Gastroesophageal sphincter (tissue), 4 donors: ENCODE measurements around the gene TAB2. TPM values are rescaled to one million over a fixed set of nuclear protein-coding genes. Genes with fewer than 3 reads are reported as not detected.

Source experiments
- ATAC-seq: fragments of 150-250 bp; one replicate; pipeline ENCODE4 v1.9.1; 2016; ENCODE audit warnings: mild to moderate bottlenecking, moderate library complexity
- H3K27ac ChIP-seq, 4 donors: fragments of 200-600 bp; sonication (generic) in 3 of 4; 1 replicate in 3 of 4; 2 replicates in 1 of 4; pipeline ENCODE4 v1.5.1; 2016 to 2019
- H3K27me3 ChIP-seq: fragments of 200-600 bp; sonication (generic); one replicate; pipeline ENCODE4 v1.5.1; 2019
- H3K36me3 ChIP-seq, 2 donors: fragments of 200-600 bp; sonication (generic); one replicate each; pipeline ENCODE4 v1.5.1; 2019; ENCODE audit warnings: control low read depth in 1 of 2
- H3K4me1 ChIP-seq, 3 donors: fragments of 200-600 bp; sonication (generic); 1 replicate in 2 of 3; 2 replicates in 1 of 3; pipeline ENCODE4 v1.5.1; 2016 to 2019; ENCODE audit warnings: control low read depth in 2 of 3
- H3K4me3 ChIP-seq, 2 donors: fragments of 200-600 bp; sonication (generic); one replicate each; pipeline ENCODE4 v1.5.1; 2019; ENCODE audit warnings: mild to moderate bottlenecking in 1 of 2, moderate library complexity in 1 of 2
- H3K9me3 ChIP-seq, 3 donors: fragments of 200-600 bp; sonication (generic); one replicate each; pipeline ENCODE4 v1.5.1; 2017 to 2019; ENCODE audit warnings: control low read depth in 2 of 3
- EP300 ChIP-seq: sonication (generic); formaldehyde crosslinking; IDR thresholded peaks from one replicate; pipeline ENCODE4 v1.6.1; 2017; ENCODE audit warnings: antibody characterized with exemption, mild to moderate bottlenecking
- POLR2A ChIP-seq, 2 donors: fragments of 450-650 bp; IDR thresholded peaks; one replicate each; pipeline ENCODE4 v1.6.1; 2017; ENCODE audit warnings: antibody characterized with exemption in 2 of 2, mild to moderate bottlenecking in 2 of 2, moderate library complexity in 1 of 2
- POLR2AphosphoS5 ChIP-seq: sonication (generic); formaldehyde crosslinking; IDR thresholded peaks from one replicate; pipeline ENCODE4 v1.6.1; 2017; ENCODE audit warnings: antibody characterized with exemption
- WGBS, 2 donors: methylation state at CpG; one replicate each; pipeline ENCODE4 v1.1.5; 2018; ENCODE audit warnings: low coverage in 1 of 2; 5-methylcytosine and 5-hydroxymethylcytosine counted together
- total RNA-seq, 4 donors: library from RNA; depleted of rRNA; stranded (reverse); fragments of >200 nt; gene quantifications; one replicate each; pipeline ENCODE4 v1.1.0, GENCODE V29; 2016
- TF ChIP-seq, protein P1 (sequence below), 4 experiments: fragments of 200-600 bp in 2 of 4; fragments of 450-650 bp in 2 of 4; sonication (generic) in 1 of 4; IDR thresholded peaks; one replicate each; pipeline ENCODE4 v1.5.1; 2017 to 2019; ENCODE audit warnings: antibody characterized with exemption in 4 of 4, mild to moderate bottlenecking in 2 of 4, moderate library complexity in 2 of 4

Gene TAB2
- total RNA-seq, 4 donors from 2014 or later, result 69.5 to 111 (median 97.0) TPM

DNA sequence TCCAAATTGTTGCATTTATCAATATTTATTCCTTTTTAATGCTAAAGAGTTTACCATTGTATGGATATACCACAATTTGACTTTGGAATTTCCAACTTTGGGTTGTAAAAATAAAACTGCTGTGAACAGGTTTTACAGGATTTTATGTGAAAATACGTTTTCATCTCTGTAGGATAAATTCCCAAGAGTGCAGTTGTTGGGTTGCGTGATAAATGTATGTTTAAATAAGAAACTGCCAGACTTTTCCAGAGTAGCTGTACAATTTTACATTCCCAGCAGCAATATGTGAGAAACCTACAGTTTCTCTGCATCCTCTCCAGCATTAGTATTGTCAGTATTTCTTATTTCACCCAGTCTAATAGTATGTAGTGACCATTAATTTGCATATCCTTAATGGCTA is 12.6 kb downstream of the TAB2 start:
- no peak for ATAC-seq
- Histone ChIP-seq H3K4me3 (no peak overlapping the region), H3K27me3 (no peaks in the 10 kb centered on the region), H3K36me3 (no peaks in the 10 kb centered on the region), H3K9me3 (no peaks in the 10 kb centered on the region), H3K4me1 (peaks cover 18 to 90% (median 22%) of the 10 kb centered on the region in 3 donors), H3K27ac (no peak overlapping the region)
- TF ChIP-seq EP300 (no peak), POLR2A (IDR thresholded peaks at IDR 0.05) (no peak), POLR2AphosphoS5 (no peak)
- TF ChIP-seq, protein P1, sequence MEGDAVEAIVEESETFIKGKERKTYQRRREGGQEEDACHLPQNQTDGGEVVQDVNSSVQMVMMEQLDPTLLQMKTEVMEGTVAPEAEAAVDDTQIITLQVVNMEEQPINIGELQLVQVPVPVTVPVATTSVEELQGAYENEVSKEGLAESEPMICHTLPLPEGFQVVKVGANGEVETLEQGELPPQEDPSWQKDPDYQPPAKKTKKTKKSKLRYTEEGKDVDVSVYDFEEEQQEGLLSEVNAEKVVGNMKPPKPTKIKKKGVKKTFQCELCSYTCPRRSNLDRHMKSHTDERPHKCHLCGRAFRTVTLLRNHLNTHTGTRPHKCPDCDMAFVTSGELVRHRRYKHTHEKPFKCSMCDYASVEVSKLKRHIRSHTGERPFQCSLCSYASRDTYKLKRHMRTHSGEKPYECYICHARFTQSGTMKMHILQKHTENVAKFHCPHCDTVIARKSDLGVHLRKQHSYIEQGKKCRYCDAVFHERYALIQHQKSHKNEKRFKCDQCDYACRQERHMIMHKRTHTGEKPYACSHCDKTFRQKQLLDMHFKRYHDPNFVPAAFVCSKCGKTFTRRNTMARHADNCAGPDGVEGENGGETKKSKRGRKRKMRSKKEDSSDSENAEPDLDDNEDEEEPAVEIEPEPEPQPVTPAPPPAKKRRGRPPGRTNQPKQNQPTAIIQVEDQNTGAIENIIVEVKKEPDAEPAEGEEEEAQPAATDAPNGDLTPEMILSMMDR (IDR thresholded peaks at IDR 0.05), result no peak
- WGBS, 2 donors, result 63 to 80% methylated on average over 2 of the region's 2 CpGs

DNA sequence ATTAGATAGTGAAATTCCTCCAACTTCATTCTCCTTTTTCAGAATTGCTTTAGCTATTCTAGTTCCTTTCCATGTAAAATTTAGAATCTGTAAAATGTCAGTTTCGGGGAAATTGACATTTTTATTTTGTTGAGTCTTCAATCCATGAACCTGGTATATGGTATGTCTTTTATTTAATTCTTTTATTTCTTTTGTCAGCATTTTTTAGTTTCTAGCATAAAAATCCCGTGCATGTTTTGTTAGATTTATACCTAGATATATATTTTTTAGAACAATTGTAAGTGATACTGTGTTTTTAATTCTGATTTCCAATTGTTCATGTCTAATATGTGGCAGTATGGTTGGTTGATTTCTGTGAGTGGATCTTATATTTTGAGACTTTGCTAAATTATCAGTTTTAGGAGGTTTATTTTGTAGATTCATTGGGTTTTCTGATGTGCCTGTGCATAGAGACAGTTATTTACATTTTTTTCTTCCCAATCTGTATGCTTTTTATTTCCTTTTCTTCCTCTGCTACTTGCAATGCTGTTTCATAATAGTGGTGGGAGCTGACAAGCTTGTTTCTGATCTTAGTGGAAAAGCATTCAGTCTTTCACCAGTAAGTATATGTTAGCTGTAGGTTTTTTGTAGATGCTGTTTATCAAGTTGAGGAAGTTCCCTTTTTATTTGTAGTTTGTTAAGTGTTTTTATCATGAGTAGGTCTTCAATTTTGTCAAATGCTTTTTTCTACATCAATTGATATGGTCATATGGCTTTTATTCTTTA is 13.7 kb downstream of the TAB2 start:
- TF ChIP-seq EP300 (no peak), POLR2AphosphoS5 (no peak), POLR2A (IDR thresholded peaks at IDR 0.05) (no peak)
- TF ChIP-seq, protein P1 (IDR thresholded peaks at IDR 0.05), result no peak
- Histone ChIP-seq H3K9me3 (no peaks in the 10 kb centered on the region), H3K4me1 (peaks cover 27 to 90% (median 33%) of the 10 kb centered on the region in 3 donors), H3K36me3 (no peaks in the 10 kb centered on the region), H3K27ac (no peak overlapping the region), H3K4me3 (no peak overlapping the region), H3K27me3 (no peaks in the 10 kb centered on the region)
- WGBS, 2 donors, result 83 to 93% methylated on average over 1 to 2 of the region's 2 CpGs
- no peak for ATAC-seq

DNA sequence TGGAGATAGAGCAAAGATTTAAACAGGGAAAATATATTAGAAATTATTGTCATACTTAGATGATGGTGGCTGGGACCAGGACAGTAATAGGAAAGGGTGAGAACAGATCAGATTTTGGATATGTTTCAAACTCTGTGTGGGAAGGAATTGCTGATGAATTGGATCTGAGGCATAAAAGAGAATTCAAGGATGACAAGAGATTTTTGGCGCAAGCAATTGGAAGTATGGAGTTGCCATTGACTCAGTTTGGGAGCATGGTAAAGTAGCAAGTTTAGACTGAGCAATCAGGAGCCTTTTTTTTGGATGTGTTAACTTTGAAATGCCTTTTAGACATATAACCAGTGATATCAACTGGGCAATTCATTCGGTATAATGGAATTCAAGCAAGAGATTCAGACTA is 14.4 kb downstream of the TAB2 start:
- H3K27me3 ChIP-seq, result no peaks in the 10 kb centered on the region
- H3K9me3 ChIP-seq, result no peaks in the 10 kb centered on the region

GRCh38 chr6:149332602-149333265 is 15.2 kb downstream of the TAB2 start:
- ATAC-seq, result no peak
- no peaks in the 10 kb centered on the region for H3K36me3 ChIP-seq
- H3K9me3 ChIP-seq, result no peaks in the 10 kb centered on the region
- H3K27me3 ChIP-seq, result no peaks in the 10 kb centered on the region
- no peak overlapping the region for H3K27ac ChIP-seq
- whole genome bisulfite sequencing, 2 donors, result 72 to 86% methylated on average over 5 of the region's 5 CpGs
- peaks cover 34 to 90% (median 36%) of the 10 kb centered on the region in 3 donors for H3K4me1 ChIP-seq
- TF ChIP-seq EP300, result no peak
- no peak for TF ChIP-seq POLR2AphosphoS5
- TF ChIP-seq, protein P1 (IDR thresholded peaks at IDR 0.05), result no peak
- no peak for TF ChIP-seq POLR2A (IDR thresholded peaks at IDR 0.05)
- H3K4me3 ChIP-seq, result no peak overlapping the region

More for the DNA sequence above, 14.4 kb downstream of the TAB2 start:
- Histone ChIP-seq H3K36me3 (no peaks in the 10 kb centered on the region), H3K4me3 (no peak overlapping the region), H3K4me1 (peaks cover 32 to 90% (median 36%) of the 10 kb centered on the region in 3 donors), H3K27ac (no peak overlapping the region)
- TF ChIP-seq POLR2A (IDR thresholded peaks at IDR 0.05) (no peak), POLR2AphosphoS5 (no peak), EP300 (no peak)
- TF ChIP-seq, protein P1 (IDR thresholded peaks at IDR 0.05), result no peak
- no peak for ATAC-seq
- WGBS, 2 donors, result 61 to 66% methylated on average over 2 of the region's 2 CpGs
